CD14-positive monocyte (primary cell): ENCODE measurements around the gene KBTBD12. TPM values are rescaled to one million over a fixed set of nuclear protein-coding genes. Genes with fewer than 3 reads are reported as not detected.

ENCODE experiments used
- DNase-seq, 3 donors: peaks; one replicate each; pipeline ENCODE4 v3.0.0-alpha.2; 2011 to 2022
- H2AFZ ChIP-seq: 2 replicates; pipeline ENCODE4 v1.6.0; 2012; ENCODE audit warnings: mild to moderate bottlenecking, low read depth, low read length, inconsistent platforms; ENCODE audit not compliant: insufficient read depth, poor library complexity, severe bottlenecking
- H3K27ac ChIP-seq, 2 donors: 1 replicate in 1 of 2; 2 replicates in 1 of 2; pipeline ENCODE4 v1.5.1; 2012 to 2013; ENCODE audit warnings: low read length in 2 of 2, control low read depth in 1 of 2, inconsistent platforms in 1 of 2, low read depth in 1 of 2, mild to moderate bottlenecking in 1 of 2
- H3K27me3 ChIP-seq, 2 donors: one replicate each; pipeline versions ENCODE4 v1.6.0 to v1.6.1; 2011 to 2013; ENCODE audit warnings: low read length in 2 of 2; ENCODE audit not compliant: control insufficient read depth in 2 of 2, insufficient read depth in 2 of 2
- H3K36me3 ChIP-seq, 2 donors: replicated peaks in 1 of 2; 1 replicate in 1 of 2; 2 replicates in 1 of 2; pipeline versions ENCODE4 v1.5.1 to v1.6.1; 2012 to 2013; ENCODE audit warnings: low read length in 2 of 2, control low read depth in 1 of 2, inconsistent platforms in 1 of 2, mild to moderate bottlenecking in 1 of 2; ENCODE audit not compliant: insufficient read depth in 2 of 2, control insufficient read depth in 1 of 2
- H3K4me1 ChIP-seq, 2 donors: 1 replicate in 1 of 2; 2 replicates in 1 of 2; pipeline versions ENCODE4 v1.5.1 to v1.6.1; 2012 to 2013; ENCODE audit warnings: low read length in 2 of 2, control low read depth in 1 of 2, inconsistent platforms in 1 of 2, mild to moderate bottlenecking in 1 of 2, moderate library complexity in 1 of 2; ENCODE audit not compliant: insufficient read depth in 2 of 2, control insufficient read depth in 1 of 2
- H3K4me2 ChIP-seq: replicated peaks from 2 replicates; pipeline ENCODE3; 2012; ENCODE audit warnings: low read length, moderate library complexity, mild to moderate bottlenecking; ENCODE audit not compliant: poor library complexity, severe bottlenecking; ENCODE audit errors: extremely low read depth
- H3K4me3 ChIP-seq, 3 experiments: fragments of 200-600 bp in 1 of 3; sonication (generic) in 1 of 3; replicated peaks in 1 of 3; 1 replicate in 2 of 3; 2 replicates in 1 of 3; pipeline ENCODE4 v1.5.1; 2011 to 2013; ENCODE audit warnings: low read length in 3 of 3, mild to moderate bottlenecking in 3 of 3, control low read depth in 2 of 3, low read depth in 2 of 3, inconsistent platforms in 1 of 3, moderate library complexity in 1 of 3
- H3K79me2 ChIP-seq: 2 replicates; pipeline ENCODE4 v1.6.0; 2012; ENCODE audit warnings: mild to moderate bottlenecking, control low read depth, inconsistent platforms, low read length, moderate library complexity; ENCODE audit not compliant: insufficient read depth
- H3K9ac ChIP-seq: 2 replicates; pipeline ENCODE4 v1.6.0; 2017; ENCODE audit warnings: low read length, mild to moderate bottlenecking; ENCODE audit not compliant: insufficient read depth, poor library complexity, severe bottlenecking
- H3K9me3 ChIP-seq, 2 donors: replicated peaks in 1 of 2; 1 replicate in 1 of 2; 2 replicates in 1 of 2; pipeline versions ENCODE4 v1.5.1 to v1.6.1; 2012 to 2013; ENCODE audit warnings: low read length in 2 of 2, control low read depth in 1 of 2; ENCODE audit not compliant: control insufficient read depth in 1 of 2, insufficient read depth in 1 of 2
- H4K20me1 ChIP-seq: 2 replicates; pipeline ENCODE4 v1.6.0; 2012; ENCODE audit warnings: mild to moderate bottlenecking, low read length, control low read depth, moderate library complexity; ENCODE audit not compliant: insufficient read depth
- H3K27ac Mint-ChIP-seq, 7 donors: one replicate each; pipeline ENCODE4 v1.8.0; 2020; ENCODE audit warnings: mild to moderate bottlenecking in 7 of 7, mixed read lengths in 7 of 7, moderate library complexity in 6 of 7, inconsistent platforms in 2 of 7
- H3K27me3 Mint-ChIP-seq, 3 donors: one replicate each; pipeline ENCODE4 v1.8.0; 2021 to 2022; ENCODE audit warnings: low read depth in 3 of 3, mild to moderate bottlenecking in 3 of 3, mixed read lengths in 3 of 3, moderate library complexity in 3 of 3, inconsistent platforms in 1 of 3
- H3K36me3 Mint-ChIP-seq, 2 donors: one replicate each; pipeline ENCODE4 v1.8.0; 2020; ENCODE audit warnings: mixed read lengths in 2 of 2, inconsistent platforms in 1 of 2, mild to moderate bottlenecking in 1 of 2
- H3K4me1 Mint-ChIP-seq: one replicate; pipeline ENCODE4 v1.8.0; 2020; ENCODE audit warnings: mild to moderate bottlenecking, mixed read lengths
- H3K4me3 Mint-ChIP-seq, 2 donors: one replicate each; pipeline ENCODE4 v1.8.0; 2020; ENCODE audit warnings: mild to moderate bottlenecking in 2 of 2, mixed read lengths in 2 of 2, moderate library complexity in 1 of 2
- H3K9me3 Mint-ChIP-seq, 7 donors: one replicate each; pipeline ENCODE4 v1.8.0; 2020 to 2022; ENCODE audit warnings: mixed read lengths in 7 of 7, mild to moderate bottlenecking in 6 of 7, moderate library complexity in 6 of 7, inconsistent platforms in 2 of 7
- CTCF ChIP-seq: fragments of 200-600 bp; IDR thresholded peaks from one replicate; pipeline ENCODE4 v1.8.0; 2022; ENCODE audit warnings: antibody characterized with exemption, mild to moderate bottlenecking
- WGBS: methylation state at CpG from one replicate; pipeline ENCODE4 v1.1.5; 2013; ENCODE audit warnings: missing lambda C conversion rate; ENCODE audit not compliant: insufficient coverage; 5-methylcytosine and 5-hydroxymethylcytosine counted together
- intact Hi-C, 2 donors: fragments of 100-400 bp; cut with micrococcal nuclease; formaldehyde crosslinking; loops; one replicate each; pipeline versions ENCODE4 v1.15.0 to v1.15.1; 2023
- polyA plus RNA-seq, 3 donors: library from polyadenylated mRNA; depleted of rRNA in 1 of 3; unstranded in 2 of 3; stranded (reverse) in 1 of 3; fragments of 300-500 nt in 2 of 3; fragments of >200 nt in 1 of 3; fragmentation: Illumina TruSeq in 2 of 3; gene quantifications; 1 replicate in 2 of 3; 2 replicates in 1 of 3; pipeline ENCODE4 v1.2.3, GENCODE V29; 2012 to 2021

KBTBD12 gene
- polyA plus RNA-seq, 3 donors, result not detected

DNA sequence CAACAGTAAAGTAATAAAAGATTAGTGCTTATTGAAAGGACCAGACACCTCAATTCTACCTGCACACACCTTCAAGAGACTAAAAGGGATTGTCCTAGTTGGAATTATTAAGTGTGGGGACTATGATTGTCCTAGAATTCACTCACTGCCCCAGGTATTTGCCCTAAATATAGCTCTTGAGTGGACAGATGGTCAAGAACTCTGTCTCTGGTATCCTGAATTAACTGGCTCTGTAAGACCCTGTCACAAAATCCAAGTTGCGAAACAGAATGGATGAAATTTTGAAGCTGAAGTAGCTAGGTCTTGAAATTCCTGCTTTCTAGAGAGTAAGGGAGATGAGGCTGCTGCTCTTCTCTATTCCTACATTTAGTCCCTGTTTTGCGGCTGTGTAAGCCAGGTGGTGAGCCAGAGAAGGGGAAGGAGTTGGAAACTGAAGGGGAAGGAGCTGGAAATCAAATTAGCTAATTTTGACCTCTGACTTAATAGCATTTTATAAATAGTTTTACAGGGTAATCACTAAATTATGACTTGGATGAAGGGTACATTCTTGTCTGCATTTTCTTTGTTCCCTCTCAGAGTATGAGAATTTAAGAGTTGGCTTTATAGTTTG lies 34.5 kb downstream of the KBTBD12 start:
- Histone ChIP-seq H3K79me2 (no peaks in the 10 kb centered on the region), H3K36me3 (no peaks in the 10 kb centered on the region), H2AFZ (no peak overlapping the region), H3K9me3 (no peaks in the 10 kb centered on the region), H3K9ac (no peak overlapping the region), H4K20me1 (no peaks in the 10 kb centered on the region), H3K4me2 (no peak overlapping the region), H3K27me3 (no peaks in the 10 kb centered on the region), H3K4me3 (no peak overlapping the region), H3K4me1 (no peaks in the 10 kb centered on the region), H3K27ac (no peak overlapping the region)
- Mint-ChIP-seq H3K36me3 (no peaks in the 10 kb centered on the region), H3K9me3 (no peaks in the 10 kb centered on the region), H3K4me1 (no peaks in the 10 kb centered on the region), H3K27ac (no peak overlapping the region), H3K27me3 (peaks cover 1 to 8% (median 8%) of the 10 kb centered on the region in 3 donors), H3K4me3 (no peak overlapping the region)
- WGBS, result no CpG with 5 or more reads among the region's 2 CpGs
- TF ChIP-seq CTCF, result no peak
- intact Hi-C loops, result no loop called here
- DNase-seq, result no peak

GRCh38 chr3:127951276-127951675 lies 36.2 kb downstream of the KBTBD12 start:
- no peak for DNase-seq
- no peak for TF ChIP-seq CTCF
- Histone ChIP-seq H3K27me3 (peaks cover 0 to 2% of the 10 kb centered on the region in 2 donors), H3K36me3 (no peaks in the 10 kb centered on the region), H3K9ac (no peak overlapping the region), H3K9me3 (no peaks in the 10 kb centered on the region), H3K79me2 (no peaks in the 10 kb centered on the region), H3K4me2 (no peak overlapping the region), H2AFZ (no peak overlapping the region), H3K4me3 (no peak overlapping the region), H3K4me1 (no peaks in the 10 kb centered on the region), H4K20me1 (no peaks in the 10 kb centered on the region), H3K27ac (no peak overlapping the region)
- WGBS, result 71% methylated on average over 1 of the region's 1 CpG
- H3K9me3 Mint-ChIP-seq, result no peaks in the 10 kb centered on the region
- no peaks in the 10 kb centered on the region for H3K4me1 Mint-ChIP-seq
- peaks cover 1 to 9% (median 8%) of the 10 kb centered on the region in 3 donors for H3K27me3 Mint-ChIP-seq
- H3K27ac Mint-ChIP-seq, result no peak overlapping the region
- no peak overlapping the region for H3K4me3 Mint-ChIP-seq
- intact Hi-C loops, result no loop called here
- H3K36me3 Mint-ChIP-seq, result no peaks in the 10 kb centered on the region
